Neural cell (in vitro differentiated cells): ENCODE measurements around the gene ALS2CL.

Experiments
- EP300 ChIP-seq: fragments of 450-650 bp; conservative IDR thresholded peaks from 2 replicates; pipeline ENCODE4 v1.6.1; 2014; ENCODE audit warnings: antibody characterized with exemption, mild to moderate bottlenecking, moderate library complexity; ENCODE audit not compliant: poor library complexity, severe bottlenecking
- EZH2 ChIP-seq: fragments of 200-600, 300-800 bp; shearing (Covaris generic), sonication (generic); IDR thresholded peaks from 2 replicates; pipeline ENCODE4 v1.6.1; 2014; ENCODE audit warnings: antibody characterized with exemption, low read length, borderline replicate concordance, mild to moderate bottlenecking; ENCODE audit not compliant: insufficient read depth, poor library complexity, severe bottlenecking
- POLR2AphosphoS5 ChIP-seq: IDR thresholded peaks from 2 replicates; pipeline ENCODE4 v1.6.1; 2012
- TF ChIP-seq, protein P1 (sequence below): fragments of 450-650 bp; IDR thresholded peaks from 2 replicates; pipeline ENCODE4 v1.5.1; 2014; ENCODE audit warnings: antibody characterized with exemption, mild to moderate bottlenecking, moderate library complexity; ENCODE audit not compliant: poor library complexity, severe bottlenecking

DNA sequence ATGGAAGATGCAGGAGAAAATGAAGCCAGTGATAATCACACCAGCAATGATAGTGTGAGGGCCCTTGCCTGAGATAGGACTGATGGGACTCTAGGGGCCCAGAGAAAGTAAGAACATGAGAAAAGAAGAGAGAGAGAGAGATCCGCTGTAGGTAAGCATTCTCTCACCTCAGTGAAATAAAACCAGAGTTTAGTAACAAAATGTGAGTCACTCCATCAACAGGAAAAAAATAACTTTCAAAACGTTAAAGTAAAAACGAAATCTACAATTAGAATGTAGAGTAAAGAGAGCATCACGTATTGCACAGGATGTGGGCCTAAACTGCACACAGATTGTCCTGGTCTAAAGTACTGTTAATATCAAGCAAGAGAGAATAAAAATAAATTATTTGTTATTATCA lies 30.9 kb upstream of the ALS2CL start:
- no peak for TF ChIP-seq POLR2AphosphoS5
- TF ChIP-seq EZH2: no peak
- TF ChIP-seq, protein P1, sequence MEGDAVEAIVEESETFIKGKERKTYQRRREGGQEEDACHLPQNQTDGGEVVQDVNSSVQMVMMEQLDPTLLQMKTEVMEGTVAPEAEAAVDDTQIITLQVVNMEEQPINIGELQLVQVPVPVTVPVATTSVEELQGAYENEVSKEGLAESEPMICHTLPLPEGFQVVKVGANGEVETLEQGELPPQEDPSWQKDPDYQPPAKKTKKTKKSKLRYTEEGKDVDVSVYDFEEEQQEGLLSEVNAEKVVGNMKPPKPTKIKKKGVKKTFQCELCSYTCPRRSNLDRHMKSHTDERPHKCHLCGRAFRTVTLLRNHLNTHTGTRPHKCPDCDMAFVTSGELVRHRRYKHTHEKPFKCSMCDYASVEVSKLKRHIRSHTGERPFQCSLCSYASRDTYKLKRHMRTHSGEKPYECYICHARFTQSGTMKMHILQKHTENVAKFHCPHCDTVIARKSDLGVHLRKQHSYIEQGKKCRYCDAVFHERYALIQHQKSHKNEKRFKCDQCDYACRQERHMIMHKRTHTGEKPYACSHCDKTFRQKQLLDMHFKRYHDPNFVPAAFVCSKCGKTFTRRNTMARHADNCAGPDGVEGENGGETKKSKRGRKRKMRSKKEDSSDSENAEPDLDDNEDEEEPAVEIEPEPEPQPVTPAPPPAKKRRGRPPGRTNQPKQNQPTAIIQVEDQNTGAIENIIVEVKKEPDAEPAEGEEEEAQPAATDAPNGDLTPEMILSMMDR: no peak
- TF ChIP-seq EP300: no peak
